Astrocyte of the cerebellum (primary cell): ENCODE measurements around the gene JAZF1.

ENCODE experiments used
- DNase-seq: peaks from one replicate; pipeline ENCODE4 v3.0.0-alpha.2; 2011; ENCODE audit warnings: low read depth
- H3K4me3 ChIP-seq: 2 replicates; pipeline ENCODE4 v1.5.1; 2011; ENCODE audit warnings: mild to moderate bottlenecking, low read depth, low read length, moderate library complexity
- CTCF ChIP-seq: IDR thresholded peaks from 2 replicates; pipeline ENCODE4 v1.5.1; 2012; ENCODE audit warnings: low read length, low read depth, moderate library complexity, mild to moderate bottlenecking; ENCODE audit errors: missing control alignments
- in situ Hi-C: cut with HindIII; loops from 2 replicates; pipeline ENCODE4 v1.10.0; 2017; ENCODE audit warnings: low sequenced_read_pairs

The JAZF1 gene

GRCh38 chr7:28065721-28066285 lies 114.8 kb downstream of the JAZF1 start:
- TF ChIP-seq CTCF, result no peak
- in situ Hi-C loops, result no loop called here
- H3K4me3 ChIP-seq, result no peak overlapping the region
- no peak for DNase-seq

- no peak overlapping the region for H3K4me3 ChIP-seq
- DNase-seq, result no peak
- TF ChIP-seq CTCF, result no peak
- in situ Hi-C loops, result no loop called here
These were observed 115.3 kb downstream of the JAZF1 start for GRCh38 chr7:28065308-28065707.

- in situ Hi-C loops, result no loop called here
- H3K4me3 ChIP-seq, result no peak overlapping the region
- TF ChIP-seq CTCF, result no peak
- no peak for DNase-seq
These were observed 116.2 kb downstream of the JAZF1 start for GRCh38 chr7:28064437-28064836.

- TF ChIP-seq CTCF, result peak; percentile 65
- in situ Hi-C loops, result no loop called here
- H3K4me3 ChIP-seq, result no peak overlapping the region
- peak; percentile 13 for DNase-seq
These were observed 118.2 kb downstream of the JAZF1 start for GRCh38 chr7:28062197-28062991.

GRCh38 chr7:28061824-28062196 lies 118.8 kb downstream of the JAZF1 start:
- no peak for DNase-seq
- TF ChIP-seq CTCF, result no peak
- no peak overlapping the region for H3K4me3 ChIP-seq
- in situ Hi-C loops, result no loop called here

- in situ Hi-C loops, result no loop called here
- DNase-seq, result no peak
- H3K4me3 ChIP-seq, result no peak overlapping the region
- TF ChIP-seq CTCF, result no peak
These were observed 120.1 kb downstream of the JAZF1 start for GRCh38 chr7:28060371-28060950.
